Stimulated activated CD8-positive, alpha-beta memory T cell treated with anti-CD3 and anti-CD28 coated beads, Interleukin-12 subunit alpha, Interleukin-12 subunit beta, amount 100 ng/mL, for 1 hour (primary cell): ENCODE data around the gene DGKD.
"Not testable (repeated sequence)": the region's sequence is repeated elsewhere in the genome, so short reads cannot be mapped to it uniquely, and the experiment has no call there.

Experiments used
- DNase-seq: peaks from one replicate; pipeline ENCODE4 v3.0.0-alpha.2; 2020; ENCODE audit warnings: low read depth

Gene DGKD

GRCh38 chr2:233386382-233387041 is 32.2 kb downstream of the DGKD start:
- no peak for DNase-seq

GRCh38 chr2:233387225-233387624 is 32.9 kb downstream of the DGKD start:
- DNase-seq = no peak

GRCh38 chr2:233387667-233388528 is 33.6 kb downstream of the DGKD start:
- DNase-seq = no peak

DNA sequence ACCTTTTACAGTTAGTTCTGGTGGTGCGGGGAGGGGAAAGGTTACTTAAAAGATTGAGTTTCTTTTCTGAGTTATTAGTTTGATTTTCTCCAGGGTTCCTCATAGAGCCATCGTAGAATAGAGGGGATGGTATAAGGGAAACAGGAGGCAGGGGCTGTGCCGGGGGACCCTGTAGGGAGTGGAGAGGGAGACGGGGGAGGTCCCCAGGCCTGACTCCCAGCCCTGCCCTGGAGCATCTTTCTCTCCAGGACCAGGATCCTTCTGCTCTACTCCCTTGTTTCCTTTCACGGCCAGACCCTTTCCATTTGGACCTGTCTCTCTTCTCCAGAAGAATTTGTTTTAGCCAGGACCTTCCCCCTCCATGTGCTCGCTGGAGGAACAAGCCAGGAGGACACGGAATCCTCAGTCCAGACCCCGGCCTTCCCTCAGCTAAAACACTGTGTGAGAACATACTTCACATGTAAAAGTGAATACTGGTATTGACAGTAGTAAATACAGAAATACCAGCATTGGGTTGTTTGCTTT is 35.4 kb downstream of the DGKD start:
- DNase-seq = no peak

DNA sequence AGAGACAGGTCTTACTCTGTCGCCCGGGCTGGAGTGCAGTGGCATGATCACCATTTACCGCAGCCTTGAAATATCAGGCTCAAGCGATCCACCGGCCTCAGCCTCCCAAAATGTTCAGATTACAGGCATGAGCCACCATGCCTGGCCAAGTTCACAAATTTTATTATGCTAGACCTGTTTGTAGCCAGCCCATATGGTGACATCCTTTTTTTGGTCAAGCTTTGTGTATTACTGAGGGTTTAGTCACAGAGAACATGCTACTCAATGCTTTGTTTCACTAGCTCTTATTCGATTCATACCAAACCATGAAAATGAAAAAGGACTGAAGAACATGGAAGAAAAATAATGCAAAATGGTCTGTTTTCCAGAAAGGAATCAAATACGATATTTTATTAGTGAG is 41.4 kb downstream of the DGKD start:
- no peak for DNase-seq

GRCh38 chr2:233396726-233397665 is 42.7 kb downstream of the DGKD start:
- DNase-seq = not testable (repeated sequence)

DNA sequence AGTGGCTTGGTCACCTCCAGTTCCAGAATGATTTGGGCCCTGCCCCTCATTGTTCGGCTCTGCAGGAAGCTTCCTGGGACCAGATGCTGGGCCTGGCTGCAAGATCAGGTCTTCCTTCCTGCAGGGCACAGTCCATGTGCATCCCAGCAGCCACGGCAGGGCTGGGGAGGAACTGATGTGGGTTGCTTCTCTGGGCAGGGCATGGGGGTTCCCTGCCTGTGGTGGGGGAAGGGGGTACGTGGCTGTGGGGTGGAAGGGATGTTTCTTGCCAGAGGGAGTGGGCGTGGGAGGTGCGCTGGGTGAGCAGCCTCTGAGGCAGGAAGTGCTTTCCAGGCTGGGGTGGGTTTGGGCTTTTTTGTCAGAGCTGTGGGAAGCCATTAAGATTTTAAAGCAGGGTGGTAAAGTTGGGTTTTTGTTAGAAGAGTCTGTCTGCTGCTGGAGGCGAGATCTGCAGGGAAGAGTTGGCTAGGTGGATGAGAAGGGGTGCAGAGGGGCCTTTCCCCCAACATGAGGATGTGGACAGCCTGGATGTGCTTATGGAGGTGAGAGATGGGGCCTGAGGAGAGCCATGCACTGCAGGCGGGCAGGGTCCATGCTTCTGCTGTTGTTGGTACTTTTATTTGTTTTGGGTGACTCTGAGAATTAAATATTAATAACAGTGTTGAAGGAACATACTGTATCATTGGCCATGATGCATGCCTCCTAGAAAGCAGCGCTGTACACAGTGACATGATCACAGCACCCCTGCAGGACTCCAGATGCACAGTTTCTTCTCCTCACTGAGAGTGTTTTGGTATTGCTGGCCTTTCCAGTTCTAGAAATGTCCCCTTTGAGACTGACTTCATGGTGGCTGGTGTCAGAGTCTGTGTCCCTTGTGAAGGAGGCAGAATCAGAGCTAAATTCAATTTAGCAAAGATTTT is 45.3 kb downstream of the DGKD start:
- DNase-seq = no peak

- no peak for DNase-seq
Measured at GRCh38 chr2:233400341-233400740, 46.0 kb downstream of the DGKD start.

DNA sequence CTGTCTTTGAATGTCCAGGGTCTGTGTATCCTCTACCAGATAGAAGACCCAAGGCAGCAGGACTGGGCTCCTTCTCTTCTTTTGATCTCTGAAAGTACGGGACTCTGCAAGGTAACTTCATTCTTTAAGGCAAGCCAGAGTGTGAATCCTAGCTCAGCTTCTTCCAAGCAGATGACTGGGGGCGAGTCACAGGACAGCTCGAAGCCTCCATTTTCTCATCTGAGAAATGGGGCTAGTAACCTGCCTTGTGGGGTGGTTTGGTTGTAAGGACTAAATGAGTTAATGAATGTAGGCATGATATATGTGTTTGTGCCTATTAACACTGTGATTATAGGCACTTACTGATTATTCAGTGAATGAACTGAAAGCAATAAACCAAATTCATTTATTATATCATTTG is 46.7 kb downstream of the DGKD start:
- DNase-seq = no peak

- DNase-seq = no peak
Measured at GRCh38 chr2:233402346-233402745, 48.1 kb downstream of the DGKD start.

DNA sequence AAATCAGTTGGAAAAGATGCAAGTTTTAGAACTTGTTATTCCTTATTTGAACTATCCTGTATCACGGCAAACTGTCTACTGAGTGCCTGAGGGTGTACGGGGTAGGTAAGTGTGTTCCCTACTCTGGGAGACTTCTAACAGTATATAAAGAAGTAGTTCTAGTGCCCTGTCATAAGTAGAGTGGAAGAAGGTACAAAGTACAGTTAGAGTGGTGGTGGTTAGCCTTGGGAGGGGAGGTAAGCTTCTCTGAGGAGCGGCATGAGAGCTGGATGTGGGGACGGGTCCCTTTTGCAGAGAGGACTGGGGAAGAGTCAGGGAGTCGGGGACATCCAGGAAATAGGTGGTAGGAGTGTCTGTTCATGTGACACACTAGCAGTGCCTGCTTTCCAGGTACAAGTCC is 48.5 kb downstream of the DGKD start:
- DNase-seq = no peak

DNA sequence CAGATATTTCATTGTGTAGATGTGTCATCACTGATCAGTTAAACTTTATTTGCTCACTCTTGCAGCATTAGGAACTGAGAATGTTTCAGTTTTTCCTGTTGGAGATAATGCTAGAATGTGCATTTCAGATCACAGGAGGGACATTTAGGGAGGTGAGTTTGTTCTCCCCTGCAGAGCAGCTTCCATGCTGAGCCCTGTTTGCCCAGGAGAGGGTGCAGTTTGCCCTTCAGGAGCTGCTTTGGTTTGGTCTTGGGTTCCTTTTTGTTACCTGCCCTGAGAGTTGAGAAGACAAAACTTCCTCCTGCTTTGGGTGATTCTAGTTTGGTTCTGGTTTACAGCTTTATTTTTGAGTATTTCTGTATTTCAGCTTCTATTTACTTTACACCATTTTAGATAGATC is 49.9 kb downstream of the DGKD start:
- DNase-seq = peak; percentile 54

- no peak for DNase-seq
Measured at GRCh38 chr2:233406865-233407264, 52.6 kb downstream of the DGKD start.

GRCh38 chr2:233407771-233408181 is 53.5 kb downstream of the DGKD start:
- DNase-seq = no peak

GRCh38 chr2:233408366-233409285 is 54.3 kb downstream of the DGKD start:
- no peak for DNase-seq

DNA sequence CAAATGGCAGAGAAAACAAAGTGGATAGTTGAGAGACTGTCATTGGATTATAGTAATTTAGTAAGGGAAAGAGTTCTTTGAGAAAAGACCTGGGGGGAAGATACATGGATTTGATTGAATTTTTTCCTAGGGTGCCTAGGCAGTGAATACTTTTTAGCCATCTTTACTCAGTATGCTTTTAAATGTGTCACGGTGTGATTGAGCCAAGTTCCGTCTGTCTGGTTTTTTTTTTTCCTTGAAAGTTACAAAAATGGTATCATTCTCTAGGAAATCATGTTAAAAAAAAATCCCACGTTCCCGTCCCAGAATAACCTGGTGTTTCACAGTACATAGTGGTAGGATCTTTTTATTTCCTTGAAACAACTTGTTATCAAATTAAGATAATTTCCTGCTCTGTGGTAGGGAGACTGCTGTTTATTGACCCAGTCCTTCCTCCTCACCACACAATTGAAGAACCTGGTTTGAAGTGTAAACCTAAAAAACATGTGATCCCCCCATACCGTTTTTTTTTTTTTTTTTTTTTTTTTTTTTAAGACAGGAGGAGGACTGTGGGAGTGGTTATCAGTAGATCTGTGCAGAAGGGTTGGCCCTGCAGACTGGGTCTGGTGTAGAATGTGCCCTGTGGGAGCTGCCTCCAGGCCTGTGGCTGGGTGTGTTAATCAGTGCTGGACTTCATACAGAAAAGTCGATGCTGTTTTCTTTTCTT is 55.1 kb downstream of the DGKD start:
- no peak for DNase-seq

GRCh38 chr2:233410196-233410760 is 56.0 kb downstream of the DGKD start:
- DNase-seq = no peak

DNA sequence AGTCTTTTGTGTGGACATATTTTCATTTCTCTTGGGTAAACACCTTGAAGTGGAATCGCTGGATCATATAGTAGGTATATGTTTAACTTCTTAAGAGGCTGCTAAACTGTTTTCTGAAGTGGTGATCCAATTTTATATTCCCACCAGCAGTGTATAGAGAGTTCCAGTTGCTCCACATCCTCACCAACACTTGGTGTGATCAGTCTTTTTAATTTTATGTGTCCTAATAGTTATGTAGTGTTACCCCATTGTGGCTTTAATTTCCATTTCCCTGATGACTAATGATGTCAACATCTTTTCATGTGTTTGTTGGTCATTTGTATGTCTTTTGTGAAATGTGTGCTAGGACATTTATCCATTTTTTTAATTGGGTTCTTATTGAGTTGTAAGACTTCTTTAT is 56.9 kb downstream of the DGKD start:
- DNase-seq = no peak

DNA sequence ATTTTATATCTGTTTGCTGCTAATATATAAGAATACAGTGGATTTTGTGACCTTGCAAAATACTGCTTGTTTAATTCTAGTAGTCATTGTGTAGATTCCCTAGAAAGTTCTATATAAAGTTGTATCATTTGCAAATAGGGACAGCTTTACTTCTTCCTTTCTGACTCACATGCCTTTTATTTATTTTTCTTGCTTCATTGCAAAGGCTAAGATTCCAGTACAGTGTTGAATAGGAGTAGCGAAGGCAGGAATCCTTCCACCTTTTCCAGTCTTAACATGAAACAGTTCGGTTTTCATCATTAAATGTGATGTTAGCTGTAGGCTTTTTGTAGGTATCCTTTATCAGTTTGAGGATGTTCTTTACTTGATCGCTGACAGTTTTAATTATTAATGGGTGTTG is 58.1 kb downstream of the DGKD start:
- DNase-seq = no peak
